Skeletal muscle tissue (tissue), 4 donors: ENCODE measurements around the gene SOD2. TPM values are rescaled to one million over a fixed set of nuclear protein-coding genes. Genes with fewer than 3 reads are reported as not detected.
"Not testable (repeated sequence)": the region's sequence is repeated elsewhere in the genome, so short reads cannot be mapped to it uniquely, and the experiment has no call there.

ENCODE experiments used
- H3K27ac ChIP-seq: one replicate; pipeline ENCODE4 v1.7.0; 2013; ENCODE audit warnings: mild to moderate bottlenecking, low read depth, low read length, inconsistent platforms
- H3K27me3 ChIP-seq, 3 donors: one replicate each; pipeline ENCODE4 v1.7.0; 2013; ENCODE audit warnings: low read length in 3 of 3; ENCODE audit not compliant: control insufficient read depth in 3 of 3, insufficient read depth in 3 of 3
- H3K36me3 ChIP-seq, 3 donors: one replicate each; pipeline ENCODE4 v1.7.0; 2013; ENCODE audit warnings: low read length in 3 of 3; ENCODE audit not compliant: control insufficient read depth in 3 of 3, insufficient read depth in 3 of 3
- H3K4me1 ChIP-seq, 3 donors: one replicate each; pipeline ENCODE4 v1.7.0; 2013; ENCODE audit warnings: low read length in 3 of 3, mild to moderate bottlenecking in 3 of 3; ENCODE audit not compliant: control insufficient read depth in 3 of 3, insufficient read depth in 3 of 3
- H3K4me3 ChIP-seq, 3 donors: one replicate each; pipeline ENCODE4 v1.7.0; 2013; ENCODE audit warnings: low read length in 3 of 3
- H3K9ac ChIP-seq, 3 donors: one replicate each; pipeline ENCODE4 v1.7.0; 2013; ENCODE audit warnings: low read length in 3 of 3, mild to moderate bottlenecking in 3 of 3, moderate library complexity in 2 of 3, low read depth in 1 of 3
- H3K9me3 ChIP-seq, 3 donors: one replicate each; pipeline ENCODE4 v1.7.0; 2013; ENCODE audit warnings: low read length in 3 of 3; ENCODE audit not compliant: control insufficient read depth in 3 of 3
- total RNA-seq: library from RNA; depleted of rRNA; stranded (reverse); fragments of >200 nt; gene quantifications from one replicate; pipeline ENCODE4 v1.2.3, GENCODE V29; 2014
- donor health status: Osteomylitis.

The SOD2 gene
- total RNA-seq = 28.7 TPM

DNA sequence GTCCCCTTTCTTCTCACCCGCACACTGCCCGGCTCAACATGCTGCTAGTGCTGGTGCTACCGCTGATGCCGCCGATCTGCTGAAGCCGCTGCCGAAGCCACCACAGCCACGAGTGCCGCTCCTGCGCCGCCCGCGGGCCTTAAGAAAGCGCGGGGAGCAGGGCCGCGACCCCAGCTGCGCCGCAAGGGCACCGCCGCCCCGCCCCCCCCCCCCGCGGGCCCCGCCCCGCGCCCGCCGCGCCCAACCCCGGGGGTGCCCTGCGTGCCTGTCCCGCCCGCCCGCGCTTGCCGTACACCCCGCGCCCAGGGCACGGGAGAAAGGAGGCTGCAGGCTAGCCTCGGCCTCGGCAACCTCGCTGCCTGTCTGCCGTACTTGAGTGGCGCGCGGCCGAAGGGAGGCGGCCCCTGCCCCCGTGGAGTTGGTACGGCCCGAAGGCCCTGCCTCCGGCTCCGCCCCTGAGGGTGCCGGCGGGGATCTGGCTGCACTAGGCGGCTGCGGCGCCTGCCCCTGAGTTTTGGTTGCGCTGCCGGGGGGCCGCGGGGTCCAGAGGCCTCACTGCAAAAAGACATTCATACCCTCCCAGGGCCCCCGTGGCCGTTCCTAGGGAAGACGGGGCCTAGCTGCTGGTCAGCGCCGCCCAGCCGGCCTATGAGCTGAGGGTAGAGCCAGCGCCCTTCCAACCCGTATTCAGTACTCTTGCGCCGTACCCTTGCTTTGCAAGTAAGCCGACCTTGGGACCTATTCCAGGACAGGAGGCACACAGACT is at the start of gene SOD2:
Gene SOD2, minus strand, starts transcription at position 114 of the 766 bp plus-strand sequence. Its CDS starts 74 bp downstream, at position 40.
- Histone ChIP-seq H3K4me1 (peaks cover 21 to 58% (median 23%) of the 10 kb centered on the region in 3 donors), H3K9me3 (no peaks in the 10 kb centered on the region), H3K27me3 (no peaks in the 10 kb centered on the region), H3K9ac (peak within 1 kb of the TSS; percentile 91 to 97 (median 96)), H3K36me3 (peaks cover 15 to 17% (median 15%) of the 10 kb centered on the region in 3 donors), H3K27ac (peak within 1 kb of the TSS; percentile 93), H3K4me3 (peak within 1 kb of the TSS; percentile 90 to 97 (median 94))

DNA sequence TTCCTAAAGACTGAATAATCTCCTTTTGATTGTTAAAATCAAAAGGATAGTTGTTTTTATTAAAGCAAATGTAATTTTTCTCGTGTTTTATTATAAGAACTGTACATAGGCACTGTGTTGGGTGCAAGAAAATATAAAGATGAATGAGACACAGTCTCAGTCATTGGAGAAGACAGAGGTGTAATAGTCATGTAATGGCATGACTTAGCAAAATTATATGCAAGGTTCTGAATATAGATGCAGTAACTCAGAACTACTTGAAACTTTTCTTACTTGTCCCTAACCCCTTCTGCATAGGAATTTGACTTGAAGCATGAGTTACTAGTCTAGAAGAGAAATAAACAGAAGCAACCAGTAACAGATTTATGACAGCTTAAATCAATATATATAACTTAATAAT is 49.1 kb upstream of the SOD2 start:
- peaks cover 33 to 61% (median 56%) of the 10 kb centered on the region in 3 donors for H3K36me3 ChIP-seq
- no peaks in the 10 kb centered on the region for H3K4me1 ChIP-seq

DNA sequence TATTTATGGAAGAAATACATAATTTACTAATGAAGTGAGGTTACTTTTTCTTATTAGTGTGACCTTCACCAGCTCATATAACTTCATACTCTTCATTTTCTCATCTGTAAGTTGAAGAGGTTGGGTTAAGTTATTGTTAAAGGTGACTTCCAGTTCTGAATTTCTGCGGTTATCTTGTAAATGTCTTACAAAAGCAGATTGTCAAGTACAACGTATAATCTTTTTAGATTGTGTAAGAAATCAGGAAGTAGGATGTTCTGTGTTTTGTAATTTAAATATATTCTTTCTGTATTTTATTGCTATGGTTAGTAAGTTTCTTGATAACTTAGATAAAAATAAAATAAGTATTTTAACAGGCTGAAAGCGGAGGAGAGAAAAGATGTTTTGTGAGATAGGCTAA is 46.3 kb upstream of the SOD2 start:
- peaks cover 15 to 34% (median 32%) of the 10 kb centered on the region in 3 donors for H3K36me3 ChIP-seq
- no peaks in the 10 kb centered on the region for H3K9me3 ChIP-seq
- H3K27me3 ChIP-seq = no peaks in the 10 kb centered on the region
- H3K9ac ChIP-seq = no peak overlapping the region
- H3K27ac ChIP-seq = no peak overlapping the region
- H3K4me1 ChIP-seq = no peaks in the 10 kb centered on the region
- H3K4me3 ChIP-seq = no peak overlapping the region

More for the DNA sequence above, 49.1 kb upstream of the SOD2 start:
- no peak overlapping the region for H3K4me3 ChIP-seq
- no peaks in the 10 kb centered on the region for H3K9me3 ChIP-seq
- no peak overlapping the region for H3K9ac ChIP-seq
- H3K27ac ChIP-seq = no peak overlapping the region
- H3K27me3 ChIP-seq = no peaks in the 10 kb centered on the region

DNA sequence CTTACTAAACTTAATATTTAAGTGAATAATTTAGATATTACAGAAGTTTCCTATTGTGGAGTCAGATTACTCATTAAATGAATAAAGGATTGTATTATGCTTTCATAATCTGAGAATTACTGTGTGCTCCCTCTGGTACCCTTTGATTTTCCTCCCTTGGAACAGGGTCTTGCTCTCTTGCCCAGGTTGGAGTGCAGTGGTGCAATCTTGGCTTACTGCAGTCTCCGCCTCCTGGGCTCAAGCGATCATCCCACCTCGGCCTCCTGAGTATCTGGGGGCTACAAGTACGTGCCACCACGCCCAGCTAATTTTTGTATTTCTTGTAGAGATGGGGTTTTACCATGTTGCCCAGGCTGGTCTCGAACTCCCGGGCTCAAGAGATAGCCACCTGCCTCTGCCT is 43.9 kb upstream of the SOD2 start:
- Histone ChIP-seq H3K36me3 (peaks cover 4 to 11% (median 9%) of the 10 kb centered on the region in 3 donors), H3K4me3 (no peak overlapping the region), H3K9ac (no peak overlapping the region), H3K27me3 (no peaks in the 10 kb centered on the region), H3K9me3 (no peaks in the 10 kb centered on the region), H3K27ac (no peak overlapping the region), H3K4me1 (peaks cover 0 to 4% (median under 1%) of the 10 kb centered on the region in 3 donors)

DNA sequence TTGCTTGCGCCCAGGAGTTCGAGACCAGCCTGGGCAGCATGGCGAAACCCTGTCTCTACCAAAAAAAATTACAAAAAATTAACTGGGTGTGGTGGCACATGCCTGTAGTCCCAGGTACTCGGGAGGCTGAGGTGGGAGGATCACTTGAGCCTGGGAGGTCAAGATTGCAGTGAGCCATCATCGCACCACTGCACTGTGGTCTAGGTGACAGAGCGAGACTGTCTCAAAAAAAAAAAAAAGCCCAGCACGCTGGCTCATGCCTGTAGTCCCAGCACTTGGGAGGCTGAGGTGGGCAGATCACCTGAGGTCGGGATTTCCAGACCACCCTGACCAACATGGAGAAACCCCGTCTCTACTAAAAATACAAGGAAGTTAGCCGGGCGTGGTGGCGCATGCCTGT is 40.4 kb upstream of the SOD2 start:
- H3K27ac ChIP-seq, H3K9me3 ChIP-seq, H3K4me3 ChIP-seq, H3K27me3 ChIP-seq, H3K36me3 ChIP-seq, H3K9ac ChIP-seq: not testable (repeated sequence)
- peaks cover 17 to 23% (median 21%) of the 10 kb centered on the region in 3 donors for H3K4me1 ChIP-seq

DNA sequence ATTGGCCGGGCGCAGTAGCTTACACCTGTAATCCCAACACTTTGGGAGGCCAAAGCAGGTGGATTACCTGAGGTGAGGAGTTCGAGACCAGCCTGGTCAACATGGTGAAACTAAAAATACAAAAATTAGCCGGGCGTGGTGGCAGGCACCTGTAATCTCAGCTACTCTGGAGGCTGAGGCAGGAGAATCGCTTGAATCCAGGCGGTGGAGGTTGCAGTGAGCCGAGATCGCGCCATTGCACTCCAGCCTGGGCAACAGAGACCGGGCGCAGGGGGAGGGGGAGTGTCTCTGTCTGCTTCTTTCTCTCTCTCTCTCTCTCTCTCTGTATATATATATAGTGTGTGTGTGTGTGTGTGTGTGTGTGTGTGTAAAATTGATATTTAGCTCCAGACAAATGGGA is 39.5 kb upstream of the SOD2 start:
- not testable (repeated sequence) for H3K9me3 ChIP-seq, H3K9ac ChIP-seq, H3K36me3 ChIP-seq, H3K27me3 ChIP-seq, H3K4me3 ChIP-seq, H3K27ac ChIP-seq
- peaks cover 17 to 23% (median 21%) of the 10 kb centered on the region in 3 donors for H3K4me1 ChIP-seq

DNA sequence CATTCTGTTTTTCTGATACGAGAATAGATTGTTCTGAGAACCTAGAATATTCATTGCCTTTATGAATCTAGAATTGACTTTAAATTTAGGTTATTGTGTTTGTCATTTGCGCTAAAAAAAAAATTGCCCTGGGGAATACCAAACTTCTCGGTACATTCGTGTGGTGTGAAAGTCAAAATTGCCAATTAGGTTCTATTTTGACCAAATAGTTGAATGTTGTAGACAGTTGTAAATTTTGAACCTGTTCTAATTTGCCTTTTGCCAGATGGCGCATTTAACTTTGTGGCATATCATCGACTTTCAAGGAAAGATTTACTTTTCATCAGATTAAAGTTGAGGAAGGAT is 37.3 kb upstream of the SOD2 start:
- H3K4me1 ChIP-seq = peaks cover 29 to 32% (median 30%) of the 10 kb centered on the region in 3 donors
- no peak overlapping the region for H3K27ac ChIP-seq
- no peak overlapping the region for H3K4me3 ChIP-seq
- no peaks in the 10 kb centered on the region for H3K9me3 ChIP-seq
- no peak overlapping the region for H3K9ac ChIP-seq
- H3K36me3 ChIP-seq = no peaks in the 10 kb centered on the region
- H3K27me3 ChIP-seq = no peaks in the 10 kb centered on the region

DNA sequence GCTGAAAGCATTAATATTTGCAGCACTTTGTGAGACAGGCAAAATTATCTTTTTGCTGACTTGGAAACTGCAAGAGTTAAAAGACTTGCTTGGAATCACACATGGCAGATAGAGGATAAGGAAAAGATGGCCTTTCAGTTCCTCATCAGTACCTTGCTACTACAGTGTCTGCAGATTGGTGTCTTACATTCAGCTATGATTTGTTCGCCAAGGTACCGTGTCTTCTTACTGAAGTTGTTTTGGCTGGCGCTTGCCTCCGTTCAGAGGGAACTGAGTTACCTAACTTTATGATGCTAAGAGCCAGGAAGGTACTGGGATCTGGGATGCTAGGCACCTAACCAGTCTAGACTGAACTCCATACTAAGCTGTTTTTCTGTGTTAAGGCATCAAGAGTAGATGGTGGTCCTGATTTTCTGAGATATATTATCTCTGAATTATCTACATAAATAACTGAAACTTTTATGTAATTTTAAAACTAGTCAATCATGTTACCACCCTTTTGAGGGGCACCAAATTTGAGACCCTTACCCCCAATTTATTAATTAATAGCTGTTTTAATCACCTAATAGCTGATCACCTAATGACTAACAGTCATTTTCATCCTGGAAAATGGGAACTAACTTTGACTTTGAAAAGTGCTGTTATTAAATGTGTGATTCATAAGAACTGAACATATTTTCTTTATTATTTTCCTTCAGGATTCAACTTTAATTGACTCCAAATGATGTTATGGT is 36.7 kb upstream of the SOD2 start:
- no peak overlapping the region for H3K9ac ChIP-seq
- H3K27ac ChIP-seq = no peak overlapping the region
- H3K4me3 ChIP-seq = peak overlapping the region; percentile 23 to 55 (median 47)
- H3K9me3 ChIP-seq = no peaks in the 10 kb centered on the region
- H3K4me1 ChIP-seq = peaks cover 29 to 35% (median 32%) of the 10 kb centered on the region in 3 donors
- H3K27me3 ChIP-seq = no peaks in the 10 kb centered on the region
- H3K36me3 ChIP-seq = no peaks in the 10 kb centered on the region

DNA sequence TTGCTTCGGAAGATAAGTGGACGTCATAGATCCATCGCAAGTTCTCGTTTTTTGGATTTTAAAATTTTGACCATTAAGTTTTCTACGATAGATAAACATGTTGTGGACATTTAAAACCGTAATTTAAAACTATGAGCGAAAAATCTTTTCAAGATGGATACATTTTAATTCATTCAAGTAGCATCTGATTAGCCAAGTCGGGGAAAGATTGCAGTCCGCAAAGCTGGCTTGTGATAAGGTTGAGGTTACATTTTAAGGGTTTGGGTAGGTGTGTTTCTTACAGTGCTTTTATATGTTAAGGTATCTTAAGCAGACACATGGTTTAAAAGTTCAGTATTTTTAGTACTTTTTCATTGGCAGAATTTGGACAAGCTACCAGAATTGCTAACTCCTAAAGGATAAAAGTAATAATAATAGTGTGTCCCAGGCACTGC is 35.5 kb upstream of the SOD2 start:
- peak overlapping the region; percentile 83 to 95 (median 86) for H3K4me3 ChIP-seq

More for the DNA sequence above, 35.5 kb upstream of the SOD2 start:
- Histone ChIP-seq H3K4me1 (peaks cover 29 to 35% (median 32%) of the 10 kb centered on the region in 3 donors), H3K9me3 (no peaks in the 10 kb centered on the region), H3K27ac (peak overlapping the region; percentile 98), H3K9ac (peak overlapping the region; percentile 94 to 98 (median 95)), H3K27me3 (no peaks in the 10 kb centered on the region), H3K36me3 (no peaks in the 10 kb centered on the region)
